Ascending aorta (tissue), 2 donors: ENCODE measurements around the gene BCO2. TPM values are rescaled to one million over a fixed set of nuclear protein-coding genes. Genes with fewer than 3 reads are reported as not detected.
"Not testable (repeated sequence)": the region's sequence is repeated elsewhere in the genome, so short reads cannot be mapped to it uniquely, and the experiment has no call there.

ENCODE experiments used
- DNase-seq, 2 donors: peaks; one replicate each; pipeline ENCODE4 v3.0.0-alpha.2; 2019; ENCODE audit warnings: low spot score in 2 of 2
- H3K27ac ChIP-seq, 2 donors: fragments of 200-600 bp; sonication (generic); one replicate each; pipeline ENCODE4 v1.5.1; 2016 to 2017; ENCODE audit warnings: mild to moderate bottlenecking in 1 of 2
- H3K27me3 ChIP-seq: fragments of 200-600 bp; sonication (generic); one replicate; pipeline ENCODE4 v1.5.1; 2017
- H3K36me3 ChIP-seq, 2 donors: fragments of 200-600 bp; sonication (generic); one replicate each; pipeline ENCODE4 v1.5.1; 2016
- H3K4me1 ChIP-seq, 2 donors: fragments of 200-600 bp; sonication (generic); one replicate each; pipeline ENCODE4 v1.5.1; 2016 to 2017; ENCODE audit warnings: mild to moderate bottlenecking in 1 of 2
- H3K4me3 ChIP-seq, 2 donors: fragments of 200-600 bp; sonication (generic); one replicate each; pipeline ENCODE4 v1.5.1; 2016 to 2017; ENCODE audit warnings: mild to moderate bottlenecking in 1 of 2
- H3K9me3 ChIP-seq, 2 donors: fragments of 200-600 bp; sonication (generic); one replicate each; pipeline ENCODE4 v1.5.1; 2016
- CTCF ChIP-seq, 3 experiments: fragments of 200-600 bp in 2 of 3; fragments of 450-650 bp in 1 of 3; sonication (generic) in 2 of 3; IDR thresholded peaks; one replicate each; pipeline ENCODE4 v1.5.1; 2016 to 2019; ENCODE audit warnings: antibody characterized with exemption in 3 of 3, mild to moderate bottlenecking in 1 of 3, moderate library complexity in 1 of 3
- intact Hi-C: fragments of 100-400 bp; cut with DNase I; formaldehyde crosslinking; loops from one replicate; pipeline ENCODE4 v1.15.1; 2023
- total RNA-seq: library from RNA; depleted of rRNA; stranded (reverse); fragments of >200 nt; gene quantifications from one replicate; pipeline ENCODE4 v1.1.0, GENCODE V29; 2016

The BCO2 gene
- total RNA-seq, 1 donor from 2014 or later = not detected

- no peaks in the 10 kb centered on the region for H3K27me3 ChIP-seq
- H3K36me3 ChIP-seq = no peaks in the 10 kb centered on the region
- TF ChIP-seq CTCF (IDR thresholded peaks at IDR 0.05) = no peak
- no peak for DNase-seq
- H3K27ac ChIP-seq = no peak overlapping the region
- H3K4me1 ChIP-seq = peaks cover 0 to 3% of the 10 kb centered on the region in 2 donors
- H3K4me3 ChIP-seq = no peak overlapping the region
- intact Hi-C loops = no loop called here
- H3K9me3 ChIP-seq = no peaks in the 10 kb centered on the region
Observed at GRCh38 chr11:112179601-112180000, 4.3 kb downstream of the BCO2 start.

- no peak for TF ChIP-seq CTCF (IDR thresholded peaks at IDR 0.05)
- Histone ChIP-seq H3K9me3 (no peaks in the 10 kb centered on the region), H3K4me3 (no peak overlapping the region), H3K27me3 (no peaks in the 10 kb centered on the region), H3K27ac (no peak overlapping the region), H3K36me3 (no peaks in the 10 kb centered on the region), H3K4me1 (no peaks in the 10 kb centered on the region)
- DNase-seq = no peak
- intact Hi-C loops = no loop called here
Observed at GRCh38 chr11:112182867-112183266, 7.6 kb downstream of the BCO2 start.

GRCh38 chr11:112185883-112186282, 10.6 kb downstream of the BCO2 start:
- DNase-seq = no peak
- TF ChIP-seq CTCF (IDR thresholded peaks at IDR 0.05) = no peak
- no peaks in the 10 kb centered on the region for H3K27me3 ChIP-seq
- no peak overlapping the region for H3K27ac ChIP-seq
- no peaks in the 10 kb centered on the region for H3K9me3 ChIP-seq
- no peak overlapping the region for H3K4me3 ChIP-seq
- H3K36me3 ChIP-seq = no peaks in the 10 kb centered on the region
- intact Hi-C loops = no loop called here
- H3K4me1 ChIP-seq = no peaks in the 10 kb centered on the region

- no peaks in the 10 kb centered on the region for H3K4me1 ChIP-seq
- no peak overlapping the region for H3K4me3 ChIP-seq
- no peaks in the 10 kb centered on the region for H3K9me3 ChIP-seq
- intact Hi-C loops = no loop called here
- DNase-seq = no peak
- H3K27me3 ChIP-seq = no peaks in the 10 kb centered on the region
- H3K36me3 ChIP-seq = no peaks in the 10 kb centered on the region
- H3K27ac ChIP-seq = no peak overlapping the region
- no peak for TF ChIP-seq CTCF (IDR thresholded peaks at IDR 0.05)
Observed at GRCh38 chr11:112186304-112186703, 11.0 kb downstream of the BCO2 start.

- H3K4me1 ChIP-seq, DNase-seq, H3K4me3 ChIP-seq, H3K36me3 ChIP-seq, H3K9me3 ChIP-seq, H3K27me3 ChIP-seq, intact Hi-C loops, H3K27ac ChIP-seq: not testable (repeated sequence)
Observed at GRCh38 chr11:112195113-112195512, 19.8 kb downstream of the BCO2 start.

- TF ChIP-seq CTCF (IDR thresholded peaks at IDR 0.05) = no peak
- no peak for DNase-seq
- H3K27me3 ChIP-seq = no peaks in the 10 kb centered on the region
- no peak overlapping the region for H3K4me3 ChIP-seq
- no peaks in the 10 kb centered on the region for H3K4me1 ChIP-seq
- H3K36me3 ChIP-seq = no peaks in the 10 kb centered on the region
- H3K9me3 ChIP-seq = no peaks in the 10 kb centered on the region
- H3K27ac ChIP-seq = no peak overlapping the region
- intact Hi-C loops = no loop called here
Observed at GRCh38 chr11:112195951-112196351, 20.6 kb downstream of the BCO2 start.
